ENCODE results near the gene METTL9.
"Not testable (repeated sequence)": the region's sequence is repeated elsewhere in the genome, so short reads cannot be mapped to it uniquely, and the experiment has no call there.

METTL9 gene

GRCh38 chr16:21622545-21622944 lies 23.2 kb downstream of the METTL9 start:
- H3K4me3 ChIP-seq (ENCODE audit: low read depth, low read length): no peak overlapping the region
- DNase-seq (ENCODE audit: low read depth, low spot score): no peak
- TF ChIP-seq, protein P1, sequence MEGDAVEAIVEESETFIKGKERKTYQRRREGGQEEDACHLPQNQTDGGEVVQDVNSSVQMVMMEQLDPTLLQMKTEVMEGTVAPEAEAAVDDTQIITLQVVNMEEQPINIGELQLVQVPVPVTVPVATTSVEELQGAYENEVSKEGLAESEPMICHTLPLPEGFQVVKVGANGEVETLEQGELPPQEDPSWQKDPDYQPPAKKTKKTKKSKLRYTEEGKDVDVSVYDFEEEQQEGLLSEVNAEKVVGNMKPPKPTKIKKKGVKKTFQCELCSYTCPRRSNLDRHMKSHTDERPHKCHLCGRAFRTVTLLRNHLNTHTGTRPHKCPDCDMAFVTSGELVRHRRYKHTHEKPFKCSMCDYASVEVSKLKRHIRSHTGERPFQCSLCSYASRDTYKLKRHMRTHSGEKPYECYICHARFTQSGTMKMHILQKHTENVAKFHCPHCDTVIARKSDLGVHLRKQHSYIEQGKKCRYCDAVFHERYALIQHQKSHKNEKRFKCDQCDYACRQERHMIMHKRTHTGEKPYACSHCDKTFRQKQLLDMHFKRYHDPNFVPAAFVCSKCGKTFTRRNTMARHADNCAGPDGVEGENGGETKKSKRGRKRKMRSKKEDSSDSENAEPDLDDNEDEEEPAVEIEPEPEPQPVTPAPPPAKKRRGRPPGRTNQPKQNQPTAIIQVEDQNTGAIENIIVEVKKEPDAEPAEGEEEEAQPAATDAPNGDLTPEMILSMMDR (IDR thresholded peaks at IDR 0.05; ENCODE audit: low read depth, low read length): no peak
- in situ Hi-C loops (cut with HindIII; ENCODE audit: low sequenced_read_pairs): no loop called here

- in situ Hi-C loops (cut with HindIII; ENCODE audit: low sequenced_read_pairs): no loop called here
- no peak overlapping the region for H3K4me3 ChIP-seq (ENCODE audit: low read depth, low read length)
- no peak for DNase-seq (ENCODE audit: low read depth, low spot score)
- TF ChIP-seq, protein P1 (IDR thresholded peaks at IDR 0.05; ENCODE audit: low read depth, low read length): no peak
These were observed 25.6 kb downstream of the METTL9 start for GRCh38 chr16:21625026-21625425.

- peak; percentile 93 for DNase-seq (ENCODE audit: low read depth, low spot score)
- in situ Hi-C loops (cut with HindIII; ENCODE audit: low sequenced_read_pairs): no loop called here
- TF ChIP-seq, protein P1 (IDR thresholded peaks at IDR 0.05; ENCODE audit: low read depth, low read length): no peak
- H3K4me3 ChIP-seq (ENCODE audit: low read depth, low read length): peak overlapping the region; percentile 3
These were observed 27.4 kb downstream of the METTL9 start for GRCh38 chr16:21626659-21627277.

DNA sequence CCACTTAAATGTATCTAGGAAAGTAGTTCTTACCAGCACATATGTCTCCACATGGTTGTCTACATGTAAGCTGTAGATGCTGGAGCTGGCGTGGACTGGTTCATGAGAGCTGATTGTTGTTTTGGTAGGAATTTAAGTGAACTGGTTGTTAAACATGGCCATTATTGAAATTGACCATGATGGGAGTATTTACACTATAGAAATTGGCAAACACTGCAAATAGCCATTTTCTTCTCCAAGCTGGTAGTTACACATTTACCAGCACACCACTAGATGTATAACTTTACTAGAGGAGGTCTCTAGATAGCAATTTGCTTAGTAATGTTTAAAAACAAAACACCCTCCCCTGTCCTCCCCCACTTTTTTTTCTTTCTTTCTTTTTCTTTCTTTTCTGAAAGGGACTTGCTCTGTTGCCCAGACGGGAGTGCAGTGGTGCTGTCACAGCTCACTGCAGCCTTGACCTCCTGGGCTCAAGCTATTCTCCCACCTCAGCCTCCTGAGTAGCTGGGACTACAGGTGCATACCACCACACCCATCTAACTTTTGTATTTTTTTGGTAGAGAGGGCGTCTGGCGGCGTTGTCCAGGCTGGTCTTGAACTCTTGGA lies 28.8 kb downstream of the METTL9 start:
- in situ Hi-C loops (cut with HindIII; ENCODE audit: low sequenced_read_pairs): no loop called here
- peak; percentile 10 for DNase-seq (ENCODE audit: low read depth, low spot score)
- TF ChIP-seq, protein P1 (IDR thresholded peaks at IDR 0.05; ENCODE audit: low read depth, low read length): no peak
- H3K4me3 ChIP-seq (ENCODE audit: low read depth, low read length): no peak overlapping the region

DNA sequence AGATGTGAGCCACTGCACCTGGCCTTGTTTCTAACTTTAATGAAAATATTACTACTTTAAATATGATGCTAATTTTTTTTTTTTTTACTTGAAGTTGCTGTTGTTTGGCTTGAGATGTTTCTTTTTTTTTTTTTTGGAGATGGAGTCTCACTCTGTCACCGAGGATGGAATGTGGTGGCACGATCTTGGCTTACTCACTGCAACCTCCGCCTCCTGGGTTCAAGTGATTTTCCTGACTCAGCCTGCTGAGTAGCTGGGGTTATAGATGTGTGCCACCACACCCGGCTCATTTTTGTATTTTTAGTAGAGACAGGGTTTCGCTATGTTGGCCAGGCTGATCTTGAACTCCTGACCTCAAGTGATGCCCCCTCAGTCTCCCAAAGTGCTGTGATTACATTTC lies 29.4 kb downstream of the METTL9 start:
- TF ChIP-seq, protein P1 (IDR thresholded peaks at IDR 0.05; ENCODE audit: low read depth, low read length): no peak
- no peak overlapping the region for H3K4me3 ChIP-seq (ENCODE audit: low read depth, low read length)
- DNase-seq (ENCODE audit: low read depth, low spot score): no peak
- in situ Hi-C loops (cut with HindIII; ENCODE audit: low sequenced_read_pairs): no loop called here

GRCh38 chr16:21629616-21630539 lies 30.5 kb downstream of the METTL9 start:
- H3K4me3 ChIP-seq (ENCODE audit: low read depth, low read length); DNase-seq (ENCODE audit: low read depth, low spot score); in situ Hi-C loops (cut with HindIII; ENCODE audit: low sequenced_read_pairs): not testable (repeated sequence)

GRCh38 chr16:21630866-21631265 lies 31.5 kb downstream of the METTL9 start:
- H3K4me3 ChIP-seq (ENCODE audit: low read depth, low read length); in situ Hi-C loops (cut with HindIII; ENCODE audit: low sequenced_read_pairs); DNase-seq (ENCODE audit: low read depth, low spot score): not testable (repeated sequence)

DNA sequence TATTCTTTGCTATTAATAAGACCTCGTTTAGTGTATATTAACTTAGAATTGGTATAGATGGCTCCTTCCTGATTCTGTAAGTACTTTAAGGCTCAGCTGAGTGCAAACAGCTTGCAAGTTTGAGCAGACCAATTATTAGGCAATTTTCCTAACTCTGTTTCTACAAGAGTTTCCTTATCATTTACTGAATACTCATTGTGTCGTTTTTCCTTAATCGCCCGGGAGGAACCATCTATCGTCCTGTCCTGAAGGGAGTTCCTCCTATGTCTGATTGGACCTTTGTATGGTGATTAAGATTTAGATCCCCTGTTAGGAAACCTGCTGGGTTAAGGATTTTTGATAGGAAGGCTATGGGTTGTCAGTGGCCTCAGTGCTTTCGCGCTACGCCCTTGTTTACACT lies 32.0 kb downstream of the METTL9 start:
- DNase-seq (ENCODE audit: low read depth, low spot score); H3K4me3 ChIP-seq (ENCODE audit: low read depth, low read length); in situ Hi-C loops (cut with HindIII; ENCODE audit: low sequenced_read_pairs): not testable (repeated sequence)

GRCh38 chr16:21631951-21632575 lies 32.7 kb downstream of the METTL9 start:
- H3K4me3 ChIP-seq (ENCODE audit: low read depth, low read length); DNase-seq (ENCODE audit: low read depth, low spot score); in situ Hi-C loops (cut with HindIII; ENCODE audit: low sequenced_read_pairs): not testable (repeated sequence)

Measured in astrocyte of the spinal cord (primary cell).